Measurements from ENCODE around the gene DLEC1.

The DLEC1 gene

GRCh38 chr3:38088126-38089078 lies 49.4 kb downstream of the DLEC1 start:
- DNase-seq: no peak

- no peak for DNase-seq
These were observed 50.2 kb downstream of the DLEC1 start for GRCh38 chr3:38089163-38089562.

- DNase-seq: no peak
These were observed 51.4 kb downstream of the DLEC1 start for GRCh38 chr3:38090453-38090852.

GRCh38 chr3:38094999-38095398 lies 56.0 kb downstream of the DLEC1 start:
- no peak for DNase-seq

- DNase-seq: no peak
These were observed 56.9 kb downstream of the DLEC1 start for GRCh38 chr3:38095669-38096483.

- DNase-seq: no peak
These were observed 58.7 kb downstream of the DLEC1 start for GRCh38 chr3:38097446-38098375.

GRCh38 chr3:38098376-38098723 lies 59.3 kb downstream of the DLEC1 start:
- DNase-seq: no peak

GRCh38 chr3:38099518-38099917 lies 60.5 kb downstream of the DLEC1 start:
- DNase-seq: no peak

- DNase-seq: no peak
These were observed 61.5 kb downstream of the DLEC1 start for GRCh38 chr3:38100498-38100897.

- no peak for DNase-seq
These were observed 62.9 kb downstream of the DLEC1 start for GRCh38 chr3:38101811-38102443.

GRCh38 chr3:38102444-38102814 lies 63.4 kb downstream of the DLEC1 start:
- DNase-seq: no peak

- DNase-seq: no peak
These were observed 66.5 kb downstream of the DLEC1 start for GRCh38 chr3:38105525-38105924.

- DNase-seq: no peak
These were observed 69.1 kb downstream of the DLEC1 start for GRCh38 chr3:38107911-38108648.

GRCh38 chr3:38108649-38109579 lies 69.9 kb downstream of the DLEC1 start:
- DNase-seq: no peak

- DNase-seq: no peak
These were observed 70.7 kb downstream of the DLEC1 start for GRCh38 chr3:38109580-38110313.

GRCh38 chr3:38110314-38111050 lies 71.5 kb downstream of the DLEC1 start:
- DNase-seq: no peak

- DNase-seq: no peak
These were observed 72.2 kb downstream of the DLEC1 start for GRCh38 chr3:38111201-38111600.

- no peak for DNase-seq
These were observed 72.8 kb downstream of the DLEC1 start for GRCh38 chr3:38111696-38112377.
